ENCODE measurements around the gene PIP5K1A.

GRCh38 chr1:151288502-151288901 is 90.2 kb downstream of the PIP5K1A start:
- peak; percentile 50; the same call in 1 of the 2 replicates for TF ChIP-seq POLR2A (IDR thresholded peaks at IDR 0.05; ENCODE audit: low read depth, low read length)
- TF ChIP-seq POLR2AphosphoS5 (IDR thresholded peaks at IDR 0.05; ENCODE audit: low read depth, low read length), result no peak
- TF ChIP-seq TAF1 (IDR thresholded peaks at IDR 0.05; ENCODE audit: low read depth, low read length), result no peak
- TF ChIP-seq PAX5 (IDR thresholded peaks at IDR 0.05; ENCODE audit: insufficient read depth, low read length, severe bottlenecking), result no peak

Data from GM12891 (cell line).